ENCODE data around the gene EVA1C.
"Not testable (repeated sequence)": the region's sequence is repeated elsewhere in the genome, so short reads cannot be mapped to it uniquely, and the experiment has no call there.

The EVA1C gene

DNA sequence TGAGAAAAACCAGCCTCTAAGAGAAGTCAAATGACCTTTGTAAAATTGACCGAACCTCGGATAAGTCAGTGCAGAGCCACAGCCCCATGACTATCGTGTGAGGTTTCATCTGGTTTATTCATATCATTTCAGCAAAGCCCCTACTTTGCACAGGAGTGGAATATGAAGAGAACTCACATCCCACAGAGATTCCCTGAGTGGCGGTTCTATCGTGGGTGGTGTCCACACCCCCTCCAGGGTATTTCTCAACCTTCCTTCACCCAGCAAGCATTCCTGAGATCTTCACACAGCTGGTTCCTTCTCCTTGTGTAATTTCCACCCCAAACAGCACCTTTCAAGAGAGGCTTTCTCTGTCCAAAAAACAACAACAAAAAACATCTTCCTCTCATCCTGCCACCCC lies 47.5 kb downstream of the EVA1C start:
- no peak for DNase-seq (ENCODE audit: extremely low read depth, low read depth)
- TF ChIP-seq, protein P1, sequence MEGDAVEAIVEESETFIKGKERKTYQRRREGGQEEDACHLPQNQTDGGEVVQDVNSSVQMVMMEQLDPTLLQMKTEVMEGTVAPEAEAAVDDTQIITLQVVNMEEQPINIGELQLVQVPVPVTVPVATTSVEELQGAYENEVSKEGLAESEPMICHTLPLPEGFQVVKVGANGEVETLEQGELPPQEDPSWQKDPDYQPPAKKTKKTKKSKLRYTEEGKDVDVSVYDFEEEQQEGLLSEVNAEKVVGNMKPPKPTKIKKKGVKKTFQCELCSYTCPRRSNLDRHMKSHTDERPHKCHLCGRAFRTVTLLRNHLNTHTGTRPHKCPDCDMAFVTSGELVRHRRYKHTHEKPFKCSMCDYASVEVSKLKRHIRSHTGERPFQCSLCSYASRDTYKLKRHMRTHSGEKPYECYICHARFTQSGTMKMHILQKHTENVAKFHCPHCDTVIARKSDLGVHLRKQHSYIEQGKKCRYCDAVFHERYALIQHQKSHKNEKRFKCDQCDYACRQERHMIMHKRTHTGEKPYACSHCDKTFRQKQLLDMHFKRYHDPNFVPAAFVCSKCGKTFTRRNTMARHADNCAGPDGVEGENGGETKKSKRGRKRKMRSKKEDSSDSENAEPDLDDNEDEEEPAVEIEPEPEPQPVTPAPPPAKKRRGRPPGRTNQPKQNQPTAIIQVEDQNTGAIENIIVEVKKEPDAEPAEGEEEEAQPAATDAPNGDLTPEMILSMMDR (IDR thresholded peaks at IDR 0.05; ENCODE audit: low read depth, low read length): no peak

DNA sequence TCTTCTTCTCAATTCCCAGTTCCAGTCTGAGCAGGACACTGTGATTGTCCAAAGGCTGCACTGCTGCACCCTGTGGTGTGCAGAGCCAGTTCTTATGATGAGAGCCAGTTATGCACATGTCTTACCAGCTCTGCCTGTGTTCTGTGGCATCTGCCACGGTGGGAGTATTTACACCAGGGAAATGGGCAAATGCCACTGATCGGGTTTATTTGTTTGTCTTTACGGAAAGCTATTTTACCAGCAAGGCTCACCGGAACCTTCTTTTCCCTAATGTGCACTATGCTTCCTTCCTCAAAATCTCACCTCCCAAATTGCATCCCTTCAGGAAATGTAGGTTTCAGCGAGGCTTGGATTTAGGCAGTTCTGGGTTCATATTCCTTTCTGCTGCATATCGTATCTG lies 49.0 kb downstream of the EVA1C start:
- TF ChIP-seq, protein P1 (IDR thresholded peaks at IDR 0.05; ENCODE audit: low read depth, low read length): no peak
- DNase-seq (ENCODE audit: extremely low read depth, low read depth): no peak

DNA sequence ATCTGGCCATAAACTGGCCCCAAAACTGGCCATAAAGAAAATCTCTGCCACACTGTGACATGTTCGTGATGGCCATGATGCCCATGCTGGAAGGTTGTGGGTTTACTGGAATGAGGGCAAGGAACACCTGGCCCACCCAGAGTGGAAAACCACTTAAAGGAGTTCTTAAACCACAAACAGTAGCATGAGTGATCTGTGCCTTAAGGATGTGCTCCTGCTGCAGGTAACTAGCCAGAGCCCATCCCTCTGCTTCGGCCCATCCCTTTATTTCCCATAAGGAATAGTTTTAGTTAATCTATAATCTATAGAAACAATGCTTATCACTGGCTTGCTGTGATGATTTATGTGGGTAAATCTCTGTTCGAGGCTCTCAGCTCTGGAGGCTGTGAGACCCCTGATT lies 50.1 kb downstream of the EVA1C start:
- not testable (repeated sequence) for DNase-seq (ENCODE audit: extremely low read depth, low read depth)

DNA sequence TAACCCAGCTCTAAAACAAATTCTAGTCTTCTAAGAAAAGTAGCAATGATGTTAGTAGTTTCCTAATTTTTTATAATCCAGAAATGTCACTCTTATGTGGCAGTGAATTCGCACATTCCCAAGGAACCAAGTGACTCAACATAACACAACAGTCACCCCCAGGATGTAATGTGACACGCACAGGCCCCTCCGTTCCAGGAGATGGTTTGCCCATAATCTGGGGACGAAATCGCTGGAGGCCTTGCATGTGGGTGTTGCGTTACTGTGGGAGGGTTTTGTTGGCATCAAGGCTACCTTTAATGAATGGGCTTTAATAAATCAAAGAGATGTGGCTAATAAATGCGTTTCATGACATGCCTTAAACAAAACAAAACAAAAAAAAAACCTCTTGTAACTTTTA lies 50.9 kb downstream of the EVA1C start:
- TF ChIP-seq, protein P1 (IDR thresholded peaks at IDR 0.05; ENCODE audit: low read depth, low read length): no peak
- no peak for DNase-seq (ENCODE audit: extremely low read depth, low read depth)

DNA sequence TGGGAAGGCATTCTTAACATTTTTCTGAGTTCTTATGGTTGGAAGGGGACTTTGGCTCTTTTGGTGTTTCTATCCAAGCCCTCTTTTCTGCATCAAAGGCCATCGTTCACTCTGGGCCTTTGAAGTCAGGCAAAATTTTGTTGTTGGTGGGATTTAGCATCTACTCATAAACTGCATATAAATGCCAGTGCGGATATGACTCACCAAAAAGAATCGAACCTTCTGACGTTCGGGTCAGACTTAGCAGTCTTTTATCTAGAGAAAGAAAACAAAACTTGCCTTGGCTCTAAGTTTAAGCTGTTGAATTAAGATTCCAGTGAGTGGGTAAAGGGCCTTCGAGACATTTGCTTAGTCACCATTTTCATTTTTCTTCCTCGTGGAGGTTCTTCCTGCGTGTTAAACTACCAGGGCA lies 51.4 kb downstream of the EVA1C start:
- TF ChIP-seq, protein P1 (IDR thresholded peaks at IDR 0.05; ENCODE audit: low read depth, low read length): no peak
- no peak for DNase-seq (ENCODE audit: extremely low read depth, low read depth)

DNA sequence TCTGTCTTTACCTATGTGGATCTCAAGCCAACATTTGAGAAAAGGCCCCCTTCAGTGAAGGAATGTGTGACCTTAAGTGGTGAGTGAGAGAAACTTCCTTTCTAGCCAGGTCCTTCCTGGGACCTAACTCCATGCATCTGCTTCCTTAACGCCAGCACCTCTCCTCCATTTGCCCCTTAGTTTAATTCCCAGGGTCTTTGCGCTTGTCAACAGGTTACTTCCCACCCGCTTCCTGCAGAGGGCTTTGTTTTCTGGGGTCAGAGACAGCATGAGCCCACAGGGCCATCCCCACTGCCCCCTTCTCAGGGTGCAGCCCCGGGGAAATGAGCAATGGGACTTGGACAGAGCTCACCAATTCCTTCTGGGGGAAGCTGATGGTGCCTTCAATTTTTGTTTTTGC lies 54.8 kb downstream of the EVA1C start:
- DNase-seq (ENCODE audit: extremely low read depth, low read depth): no peak
- TF ChIP-seq, protein P1 (IDR thresholded peaks at IDR 0.05; ENCODE audit: low read depth, low read length): no peak

DNA sequence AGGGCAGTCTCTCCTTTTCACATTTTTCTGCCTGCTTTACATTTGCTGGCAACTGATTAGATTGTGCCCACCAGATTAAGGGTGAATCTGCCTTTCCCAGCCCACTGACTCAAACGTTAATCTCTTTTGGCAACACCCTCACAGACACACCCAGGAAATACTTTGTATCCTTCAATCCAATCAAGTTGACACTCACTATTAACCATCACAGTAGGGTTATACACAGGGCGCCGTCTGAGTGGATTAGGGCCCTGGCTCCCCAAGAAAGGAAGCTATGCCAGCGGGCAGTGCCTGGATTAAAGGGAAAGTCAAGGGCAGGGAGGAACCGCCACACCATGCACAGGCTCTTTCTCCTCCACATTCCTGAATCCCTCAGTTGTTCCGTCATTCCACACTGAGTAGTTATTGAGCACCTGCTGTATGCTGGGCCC lies 56.2 kb downstream of the EVA1C start:
- TF ChIP-seq, protein P1 (IDR thresholded peaks at IDR 0.05; ENCODE audit: low read depth, low read length): no peak
- no peak for DNase-seq (ENCODE audit: extremely low read depth, low read depth)

DNA sequence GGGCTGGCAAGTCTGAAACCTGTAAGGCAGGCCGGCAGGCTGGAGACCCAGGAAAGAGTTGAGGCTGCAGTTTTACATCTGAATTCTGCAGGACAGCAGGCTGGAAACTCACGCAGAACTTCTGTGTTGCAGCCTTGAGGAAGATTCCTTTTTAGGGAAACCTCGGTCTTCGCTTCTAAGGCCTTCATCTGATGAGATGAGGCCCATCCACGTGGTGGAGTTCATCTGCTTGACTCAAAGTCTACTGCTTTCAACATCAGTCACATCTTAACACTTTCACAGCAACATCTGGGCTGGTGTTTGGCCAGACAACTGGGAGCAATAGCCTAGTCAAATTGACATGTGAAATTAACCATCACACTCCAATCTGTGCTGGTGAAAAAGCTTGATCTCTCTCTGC lies 57.1 kb downstream of the EVA1C start:
- no peak for DNase-seq (ENCODE audit: extremely low read depth, low read depth)
- TF ChIP-seq, protein P1 (IDR thresholded peaks at IDR 0.05; ENCODE audit: low read depth, low read length): no peak

Measured in AG09319 (cell line).